ENCODE data around the gene TOR1AIP1.
A peak's percentile ranks its signal among the peaks of the same experiment; 100 is the strongest.

Gene TOR1AIP1

GRCh38 chr1:179881642-179882252 is 338 bp upstream of the TOR1AIP1 start:
- peak; percentile 83 to 89 (median 83) for DNase-seq

GRCh38 chr1:179883040-179883744 is 1.1 kb downstream of the TOR1AIP1 start:
- DNase-seq = peak; percentile 46 to 58 (median 50)

- peak in 1 of 3 donors; percentile 16 for DNase-seq
Measured at GRCh38 chr1:179883745-179884138, 1.7 kb downstream of the TOR1AIP1 start.

- peak in 2 of 3 donors; percentile 9 to 31 for DNase-seq
Measured at GRCh38 chr1:179888071-179888470, 6.0 kb downstream of the TOR1AIP1 start.

- no peak for DNase-seq
Measured at GRCh38 chr1:179889589-179889988, 7.5 kb downstream of the TOR1AIP1 start.

- DNase-seq = no peak
Measured at GRCh38 chr1:179910934-179911333, 28.8 kb downstream of the TOR1AIP1 start.

- no peak for DNase-seq
Measured at GRCh38 chr1:179911812-179912211, 29.7 kb downstream of the TOR1AIP1 start.

- no peak for DNase-seq
Measured at GRCh38 chr1:179917601-179918429, 35.7 kb downstream of the TOR1AIP1 start.

GRCh38 chr1:179921472-179921871 is 39.4 kb downstream of the TOR1AIP1 start:
- no peak for DNase-seq

- DNase-seq = no peak
Measured at GRCh38 chr1:179921981-179922872, 40.1 kb downstream of the TOR1AIP1 start.

- DNase-seq = peak in 2 of 3 donors; percentile 20 to 27
Measured at GRCh38 chr1:179923029-179923428, 40.9 kb downstream of the TOR1AIP1 start.

- no peak for DNase-seq
Measured at GRCh38 chr1:179924268-179924667, 42.2 kb downstream of the TOR1AIP1 start.

GRCh38 chr1:179925302-179925701 is 43.2 kb downstream of the TOR1AIP1 start:
- DNase-seq = no peak

GRCh38 chr1:179925922-179926849 is 44.1 kb downstream of the TOR1AIP1 start:
- DNase-seq = peak; percentile 28 to 74 (median 62)

GRCh38 chr1:179926850-179927205 is 44.7 kb downstream of the TOR1AIP1 start:
- no peak for DNase-seq

GRCh38 chr1:179929955-179930798 is 48.1 kb downstream of the TOR1AIP1 start:
- no peak for DNase-seq

- DNase-seq = no peak
Measured at GRCh38 chr1:179930867-179931266, 48.8 kb downstream of the TOR1AIP1 start.

- DNase-seq = no peak
Measured at GRCh38 chr1:179933219-179933618, 51.1 kb downstream of the TOR1AIP1 start.

- peak in 1 of 3 donors; percentile 6 for DNase-seq
Measured at GRCh38 chr1:179935909-179936496, 53.9 kb downstream of the TOR1AIP1 start.

- no peak for DNase-seq
Measured at GRCh38 chr1:179937668-179938254, 55.7 kb downstream of the TOR1AIP1 start.

Data from suppressor macrophage treated with lipopolysaccharide for 1 hour (primary cell).